ENCODE results near the gene SORL1-AS1.

SORL1-AS1 gene

DNA sequence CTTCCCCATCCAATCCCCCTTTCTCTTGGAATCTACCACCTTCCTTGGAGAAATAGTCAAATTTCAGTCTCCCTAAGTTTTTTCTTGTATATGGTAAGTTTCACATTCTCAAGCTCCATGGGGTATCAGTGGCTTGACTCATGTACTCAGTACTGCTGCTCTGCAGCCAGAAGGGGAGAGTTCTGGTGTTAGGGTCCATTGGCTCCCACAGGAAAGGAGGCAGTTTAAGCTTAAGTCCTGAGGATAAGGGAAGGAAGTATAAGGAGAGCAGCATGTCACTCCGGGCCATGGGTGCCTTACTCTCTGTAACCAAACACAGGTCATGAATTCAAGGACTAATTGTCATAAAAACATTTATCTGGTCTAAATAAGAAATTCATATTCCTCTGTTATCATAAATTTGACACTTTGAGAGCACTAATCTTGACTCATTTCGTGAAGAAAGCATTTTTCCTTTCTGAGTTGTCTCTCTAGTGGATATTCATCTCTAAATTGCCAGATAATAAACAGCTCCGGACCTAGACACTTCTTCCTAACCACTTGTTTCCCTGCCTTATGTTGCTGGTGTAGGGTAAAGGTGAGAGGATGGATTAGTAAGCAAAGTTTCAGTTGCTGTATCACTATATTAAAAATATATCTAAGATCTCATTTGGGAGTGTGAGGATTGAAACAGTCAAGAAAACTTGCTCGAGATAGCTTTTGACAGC lies 20.8 kb downstream of the SORL1-AS1 start:
- Mint-ChIP-seq H3K27me3 (ENCODE audit: low read depth) (peaks cover 17% of the 10 kb centered on the region), H3K4me1 (peaks cover 8% of the 10 kb centered on the region), H3K27ac (no peak overlapping the region), H3K4me3 (no peak overlapping the region), H3K9me3 (no peaks in the 10 kb centered on the region), H3K36me3 (no peaks in the 10 kb centered on the region)
- TF ChIP-seq, protein P1, sequence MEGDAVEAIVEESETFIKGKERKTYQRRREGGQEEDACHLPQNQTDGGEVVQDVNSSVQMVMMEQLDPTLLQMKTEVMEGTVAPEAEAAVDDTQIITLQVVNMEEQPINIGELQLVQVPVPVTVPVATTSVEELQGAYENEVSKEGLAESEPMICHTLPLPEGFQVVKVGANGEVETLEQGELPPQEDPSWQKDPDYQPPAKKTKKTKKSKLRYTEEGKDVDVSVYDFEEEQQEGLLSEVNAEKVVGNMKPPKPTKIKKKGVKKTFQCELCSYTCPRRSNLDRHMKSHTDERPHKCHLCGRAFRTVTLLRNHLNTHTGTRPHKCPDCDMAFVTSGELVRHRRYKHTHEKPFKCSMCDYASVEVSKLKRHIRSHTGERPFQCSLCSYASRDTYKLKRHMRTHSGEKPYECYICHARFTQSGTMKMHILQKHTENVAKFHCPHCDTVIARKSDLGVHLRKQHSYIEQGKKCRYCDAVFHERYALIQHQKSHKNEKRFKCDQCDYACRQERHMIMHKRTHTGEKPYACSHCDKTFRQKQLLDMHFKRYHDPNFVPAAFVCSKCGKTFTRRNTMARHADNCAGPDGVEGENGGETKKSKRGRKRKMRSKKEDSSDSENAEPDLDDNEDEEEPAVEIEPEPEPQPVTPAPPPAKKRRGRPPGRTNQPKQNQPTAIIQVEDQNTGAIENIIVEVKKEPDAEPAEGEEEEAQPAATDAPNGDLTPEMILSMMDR (IDR thresholded peaks at IDR 0.05; ENCODE audit: unreplicated experiment), result no peak
- DNase-seq (ENCODE audit: low spot score in 2 of 2, unreplicated experiment in 2 of 2), result no peak

DNA sequence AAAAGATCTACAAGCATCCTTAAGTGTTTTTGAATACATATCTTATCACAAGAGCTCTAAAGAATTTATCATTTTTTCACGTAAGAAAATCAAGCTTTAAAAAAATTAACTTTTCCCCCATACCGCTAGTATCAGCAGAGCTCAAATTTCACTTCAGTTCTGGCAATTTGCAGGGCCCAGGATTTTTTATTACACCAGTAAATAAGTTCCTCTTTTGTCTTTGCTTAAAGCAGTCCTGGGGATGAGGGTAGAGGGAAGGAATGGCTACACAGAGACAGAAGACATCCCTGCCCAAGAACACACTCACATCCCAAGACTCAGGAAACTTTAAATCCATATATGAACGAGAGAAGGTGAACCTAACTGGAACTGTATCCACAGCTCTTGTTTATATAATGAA lies 23.2 kb downstream of the SORL1-AS1 start:
- Mint-ChIP-seq H3K9me3 (peaks cover 4% of the 10 kb centered on the region), H3K4me3 (no peak overlapping the region), H3K27ac (no peak overlapping the region), H3K36me3 (no peaks in the 10 kb centered on the region), H3K4me1 (peaks cover 10% of the 10 kb centered on the region), H3K27me3 (ENCODE audit: low read depth) (peaks cover 23% of the 10 kb centered on the region)
- DNase-seq (ENCODE audit: low spot score in 2 of 2, unreplicated experiment in 2 of 2), result no peak
- TF ChIP-seq, protein P1 (IDR thresholded peaks at IDR 0.05; ENCODE audit: unreplicated experiment), result no peak

DNA sequence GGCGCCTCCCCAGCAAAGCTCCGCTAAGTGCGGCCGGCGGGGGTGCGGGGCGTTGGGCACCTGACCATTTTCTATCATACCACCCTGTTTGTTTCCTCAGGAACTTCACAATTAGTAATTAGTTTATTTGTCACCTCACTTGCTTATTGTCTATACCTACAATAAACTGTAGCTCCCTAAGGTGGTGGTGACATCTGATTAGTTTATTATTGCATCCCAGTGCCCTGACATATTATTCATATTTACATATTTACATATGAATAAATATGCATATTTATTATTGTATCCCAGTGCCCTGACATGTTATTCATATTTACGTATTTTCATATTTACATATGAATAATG lies 25.4 kb downstream of the SORL1-AS1 start:
- Mint-ChIP-seq H3K4me3 (no peak overlapping the region), H3K36me3 (no peaks in the 10 kb centered on the region), H3K9me3 (peaks cover 4% of the 10 kb centered on the region), H3K4me1 (peaks cover 10% of the 10 kb centered on the region), H3K27me3 (ENCODE audit: low read depth) (peaks cover 27% of the 10 kb centered on the region), H3K27ac (no peak overlapping the region)
- DNase-seq (ENCODE audit: low spot score in 2 of 2, unreplicated experiment in 2 of 2), result no peak
- TF ChIP-seq, protein P1 (IDR thresholded peaks at IDR 0.05; ENCODE audit: unreplicated experiment), result no peak

DNA sequence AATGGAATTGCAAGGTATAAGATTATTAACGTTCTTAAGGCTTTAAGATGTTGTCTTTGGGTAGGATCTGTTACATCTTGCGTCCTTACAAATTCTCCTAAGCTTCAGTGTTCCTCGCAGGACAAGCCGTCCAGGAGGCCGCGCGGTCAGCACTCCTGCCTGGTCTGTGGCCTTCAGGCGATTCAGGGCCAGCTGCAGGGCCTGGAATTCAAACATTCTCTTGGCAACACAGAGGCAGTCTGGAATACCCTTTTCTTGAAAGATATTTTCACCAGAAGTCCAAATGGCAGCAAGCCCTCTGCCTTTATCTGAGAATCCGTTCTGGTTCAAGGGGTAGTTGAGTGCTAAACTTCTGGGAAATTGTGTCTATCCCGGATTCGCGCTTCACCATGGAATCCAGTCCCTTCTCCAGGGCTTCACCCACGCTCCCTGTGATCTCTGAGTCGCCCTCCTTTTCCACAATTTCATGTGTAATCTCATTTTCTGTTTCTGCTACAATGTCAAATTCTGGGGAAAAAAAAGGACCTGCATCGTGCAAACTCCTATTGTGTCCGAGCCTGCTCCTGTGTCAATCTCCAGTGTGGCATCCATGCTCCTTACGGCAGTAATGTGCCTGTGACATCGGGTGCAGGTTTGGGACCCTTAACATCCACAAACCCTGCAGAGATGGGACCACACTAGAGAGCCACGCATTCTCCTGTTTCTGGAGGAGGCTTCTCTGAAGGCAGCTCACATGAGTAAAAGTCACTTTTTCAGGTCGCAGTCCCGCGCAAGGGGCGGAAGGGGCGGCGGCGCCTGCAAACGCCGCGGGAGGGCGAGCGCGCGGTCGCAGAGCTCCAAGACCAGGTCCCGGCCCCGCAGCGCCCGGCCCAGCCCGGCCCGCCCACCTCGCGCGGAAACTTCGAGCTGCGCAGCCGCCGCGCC lies 26.0 kb downstream of the SORL1-AS1 start:
- Mint-ChIP-seq H3K27ac (no peak overlapping the region), H3K9me3 (peaks cover 4% of the 10 kb centered on the region), H3K27me3 (ENCODE audit: low read depth) (peaks cover 27% of the 10 kb centered on the region), H3K4me3 (peak overlapping the region; percentile 56), H3K4me1 (peaks cover 10% of the 10 kb centered on the region), H3K36me3 (no peaks in the 10 kb centered on the region)
- peak in 1 of 2 experiments; percentile 23 for DNase-seq (ENCODE audit: low spot score in 2 of 2, unreplicated experiment in 2 of 2)
- TF ChIP-seq, protein P1 (IDR thresholded peaks at IDR 0.05; ENCODE audit: unreplicated experiment), result no peak

DNA sequence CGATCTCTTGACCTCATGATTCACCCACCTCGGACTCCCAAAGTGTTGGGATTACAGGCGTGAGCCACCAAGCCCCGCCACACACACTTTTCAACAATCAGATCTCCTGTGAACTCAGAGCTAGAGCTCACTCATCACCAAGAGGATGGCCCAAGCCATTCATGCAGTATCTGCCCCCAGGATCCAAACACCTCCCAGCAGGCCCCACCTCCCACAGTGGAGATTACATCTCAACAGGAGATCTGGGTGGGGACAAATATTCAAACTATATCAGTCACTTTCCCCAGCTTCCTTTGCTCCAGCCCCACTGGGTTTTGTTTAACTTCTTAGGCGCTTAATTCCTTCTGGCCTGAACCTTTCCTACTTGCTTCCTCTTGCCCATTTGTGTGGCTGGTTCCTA lies 26.9 kb downstream of the SORL1-AS1 start:
- peaks cover 10% of the 10 kb centered on the region for H3K4me1 Mint-ChIP-seq
- no peak for DNase-seq (ENCODE audit: low spot score in 2 of 2, unreplicated experiment in 2 of 2)
- peaks cover 4% of the 10 kb centered on the region for H3K9me3 Mint-ChIP-seq
- H3K27me3 Mint-ChIP-seq (ENCODE audit: low read depth), result peaks cover 27% of the 10 kb centered on the region
- H3K27ac Mint-ChIP-seq, result no peak overlapping the region
- TF ChIP-seq, protein P1 (IDR thresholded peaks at IDR 0.05; ENCODE audit: unreplicated experiment), result no peak
- no peaks in the 10 kb centered on the region for H3K36me3 Mint-ChIP-seq
- no peak overlapping the region for H3K4me3 Mint-ChIP-seq
